Bronchial epithelial cell (primary cell): Measurements from ENCODE around the gene STOML1. TPM values are rescaled to one million over a fixed set of nuclear protein-coding genes. Genes with fewer than 3 reads are reported as not detected.
A peak's percentile ranks its signal among the peaks of the same experiment; 100 is the strongest.

Experiments
- DNase-seq: peaks from one replicate; pipeline ENCODE4 v3.0.0-alpha.2; 2010; ENCODE audit warnings: low read depth
- FAIRE-seq: peaks from 2 replicates; lab custom pipeline; 2011; peaks lifted over from hg19 to GRCh38; lab: Jason Lieb, UNC
- H3K27me3 ChIP-seq: 2 replicates; pipeline ENCODE4 v1.5.1; 2011; ENCODE audit warnings: low read length; ENCODE audit not compliant: control insufficient read depth, insufficient read depth
- H3K36me3 ChIP-seq: 2 replicates; pipeline ENCODE4 v1.5.1; 2011; ENCODE audit warnings: low read length; ENCODE audit not compliant: control insufficient read depth, insufficient read depth
- H3K4me3 ChIP-seq: 2 replicates; pipeline ENCODE4 v1.5.1; 2011; ENCODE audit warnings: mild to moderate bottlenecking, low read depth, low read length, control low read depth
- total RNA-seq: library from RNA; depleted of rRNA; stranded (reverse); fragments of >200 nt; gene quantifications from 2 replicates; pipeline ENCODE4 v1.2.1, GENCODE V29; 2014
- TF ChIP-seq, protein P1 (sequence below): IDR thresholded peaks from 2 replicates; pipeline ENCODE4 v1.5.1; 2011; ENCODE audit warnings: mild to moderate bottlenecking, moderate library complexity, low read length, control low read depth, inconsistent platforms; ENCODE audit not compliant: insufficient read depth, severe bottlenecking

STOML1 gene
- total RNA-seq, 1 donor from 2014 or later, result 9.5 TPM

DNA sequence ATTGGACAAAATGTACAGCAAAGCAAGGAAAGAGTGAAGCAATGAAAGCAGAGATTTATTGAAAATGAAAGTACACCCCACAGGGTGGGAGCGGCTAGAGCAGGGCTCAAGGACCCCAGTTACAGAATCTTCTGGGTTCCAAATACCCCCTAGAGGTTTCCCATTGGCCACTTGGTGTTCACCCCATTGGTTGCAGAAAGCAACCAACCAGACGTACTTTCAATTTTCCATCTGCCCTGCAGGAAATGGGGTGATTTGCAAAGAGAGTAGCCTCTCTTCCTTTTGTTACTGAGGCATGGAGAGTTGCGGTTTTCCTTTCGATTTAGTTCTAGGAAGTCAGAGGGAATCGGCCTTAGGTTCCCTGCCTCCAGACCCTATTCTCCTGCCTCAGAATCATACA, 4.8 kb upstream of the STOML1 start:
- FAIRE-seq, result no peak
- DNase-seq, result no peak
- TF ChIP-seq, protein P1, sequence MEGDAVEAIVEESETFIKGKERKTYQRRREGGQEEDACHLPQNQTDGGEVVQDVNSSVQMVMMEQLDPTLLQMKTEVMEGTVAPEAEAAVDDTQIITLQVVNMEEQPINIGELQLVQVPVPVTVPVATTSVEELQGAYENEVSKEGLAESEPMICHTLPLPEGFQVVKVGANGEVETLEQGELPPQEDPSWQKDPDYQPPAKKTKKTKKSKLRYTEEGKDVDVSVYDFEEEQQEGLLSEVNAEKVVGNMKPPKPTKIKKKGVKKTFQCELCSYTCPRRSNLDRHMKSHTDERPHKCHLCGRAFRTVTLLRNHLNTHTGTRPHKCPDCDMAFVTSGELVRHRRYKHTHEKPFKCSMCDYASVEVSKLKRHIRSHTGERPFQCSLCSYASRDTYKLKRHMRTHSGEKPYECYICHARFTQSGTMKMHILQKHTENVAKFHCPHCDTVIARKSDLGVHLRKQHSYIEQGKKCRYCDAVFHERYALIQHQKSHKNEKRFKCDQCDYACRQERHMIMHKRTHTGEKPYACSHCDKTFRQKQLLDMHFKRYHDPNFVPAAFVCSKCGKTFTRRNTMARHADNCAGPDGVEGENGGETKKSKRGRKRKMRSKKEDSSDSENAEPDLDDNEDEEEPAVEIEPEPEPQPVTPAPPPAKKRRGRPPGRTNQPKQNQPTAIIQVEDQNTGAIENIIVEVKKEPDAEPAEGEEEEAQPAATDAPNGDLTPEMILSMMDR, result no peak
- Histone ChIP-seq H3K36me3 (peaks cover 7% of the 10 kb centered on the region), H3K4me3 (no peak overlapping the region), H3K27me3 (no peaks in the 10 kb centered on the region)

DNA sequence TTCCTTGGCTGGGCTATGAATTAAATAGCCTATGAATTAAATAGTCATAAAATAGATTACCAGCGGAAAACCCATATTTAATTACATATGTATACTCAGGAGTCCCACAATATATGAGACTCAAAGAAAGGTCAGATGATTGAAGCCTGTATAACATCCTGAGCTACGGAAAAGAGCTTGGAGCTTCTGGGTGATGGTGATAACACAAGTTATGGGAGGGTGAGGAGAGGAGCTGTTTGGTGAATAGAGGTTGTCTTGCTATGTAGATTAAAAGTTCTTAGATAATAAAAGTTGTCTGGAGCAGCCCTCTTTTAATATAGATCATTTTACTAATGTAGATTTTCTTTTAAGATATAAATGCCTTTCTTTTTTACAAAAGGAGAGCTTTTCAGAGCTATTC, 4.2 kb upstream of the STOML1 start:
- H3K27me3 ChIP-seq, result no peaks in the 10 kb centered on the region
- H3K36me3 ChIP-seq, result peaks cover 6% of the 10 kb centered on the region
- TF ChIP-seq, protein P1, result no peak
- no peak overlapping the region for H3K4me3 ChIP-seq
- FAIRE-seq, result no peak
- DNase-seq, result no peak

GRCh38 chr15:73994912-73995622, 3.0 kb upstream of the STOML1 start:
- peak overlapping the region; percentile 67 for H3K4me3 ChIP-seq
- H3K36me3 ChIP-seq, result peaks cover 6% of the 10 kb centered on the region
- FAIRE-seq, result no peak
- H3K27me3 ChIP-seq, result no peaks in the 10 kb centered on the region
- no peak for DNase-seq
- TF ChIP-seq, protein P1, result no peak

DNA sequence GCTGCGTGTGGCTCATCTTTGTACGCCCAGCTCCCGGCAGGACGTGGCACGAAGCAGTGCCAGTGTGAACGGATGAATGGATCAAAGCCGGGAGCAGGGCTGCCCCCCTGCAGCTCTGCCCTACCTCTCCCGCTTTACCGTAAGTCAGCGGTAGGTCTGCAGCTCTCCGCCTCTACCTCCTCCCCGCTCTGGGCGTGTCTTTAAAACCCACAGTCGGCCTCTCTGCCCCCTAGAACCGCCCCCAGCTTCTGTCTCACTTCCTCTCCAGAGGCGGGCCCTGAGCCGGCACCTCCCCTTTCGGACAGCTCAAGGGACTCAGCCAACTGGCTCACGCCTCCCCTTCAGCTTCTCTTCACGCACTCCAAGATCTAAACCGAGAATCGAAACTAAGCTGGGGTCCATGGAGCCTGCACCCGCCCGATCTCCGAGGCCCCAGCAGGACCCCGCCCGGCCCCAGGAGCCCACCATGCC, 2.4 kb upstream of the STOML1 start, which contains the start of gene PML:
Gene PML (plus strand): TSS at position 304 of the 471 bp plus-strand sequence. CDS start 97 bp downstream, at position 401.
- no peaks in the 10 kb centered on the region for H3K27me3 ChIP-seq
- H3K4me3 ChIP-seq, result peak within 1 kb of the TSS; percentile 67
- TF ChIP-seq, protein P1, result no peak
- FAIRE-seq (no peak), DNase-seq (peak; percentile 86)
- H3K36me3 ChIP-seq, result peaks cover 6% of the 10 kb centered on the region

- TF ChIP-seq, protein P1, result no peak
These were observed 1.3 kb upstream of the STOML1 start for GRCh38 chr15:73993211-73993994.

More at GRCh38 chr15:73993211-73993994, 1.3 kb upstream of the STOML1 start:
- Histone ChIP-seq H3K4me3 (no peak overlapping the region), H3K27me3 (no peaks in the 10 kb centered on the region), H3K36me3 (peaks cover 6% of the 10 kb centered on the region)
- no peak for FAIRE-seq
- no peak for DNase-seq
